Measurements from ENCODE around the gene DOCK2. TPM values are rescaled to one million over a fixed set of nuclear protein-coding genes. Genes with fewer than 3 reads are reported as not detected.

DOCK2 gene
- total and polyA plus RNA-seq, 12 donors: 3.3 to 59.5 (median 21.0) TPM

GRCh38 chr5:169691471-169691870, 54.4 kb downstream of the DOCK2 start:
- 29 to 49% (median 45%) methylated on average over 1 of the region's 1 CpG for WGBS, 4 donors
- Histone ChIP-seq H3K36me3 (replicated peaks in 1 of 2) (no peaks in the 10 kb centered on the region), H3K4me1 (replicated peaks in 1 of 2) (no peaks in the 10 kb centered on the region), H3K9me3 (replicated peaks in 1 of 3) (no peaks in the 10 kb centered on the region), H3K27me3 (no peaks in the 10 kb centered on the region), H3K27ac (no peak overlapping the region), H3K4me3 (no peak overlapping the region)
- intact Hi-C loops (cut with DNase I): no loop called here
- TF ChIP-seq POLR2A (IDR thresholded peaks at IDR 0.05) (no peak), CTCF (IDR thresholded peaks at IDR 0.05) (no peak)
- DNase-seq: no peak

GRCh38 chr5:169694091-169694625, 57.1 kb downstream of the DOCK2 start:
- Histone ChIP-seq H3K9me3 (replicated peaks in 1 of 3) (no peaks in the 10 kb centered on the region), H3K27me3 (no peaks in the 10 kb centered on the region), H3K27ac (no peak overlapping the region), H3K36me3 (replicated peaks in 1 of 2) (peaks cover 0 to 5% of the 10 kb centered on the region in 2 donors), H3K4me3 (no peak overlapping the region), H3K4me1 (replicated peaks in 1 of 2) (no peaks in the 10 kb centered on the region)
- no peak for DNase-seq
- TF ChIP-seq CTCF (IDR thresholded peaks at IDR 0.05) (no peak), POLR2A (IDR thresholded peaks at IDR 0.05) (no peak)
- intact Hi-C loops (cut with DNase I): no loop called here
- 81 to 89% (median 87%) methylated on average over 3 of the region's 3 CpGs for WGBS, 4 donors

GRCh38 chr5:169695025-169695625, 58.0 kb downstream of the DOCK2 start:
- no peak for DNase-seq
- Histone ChIP-seq H3K4me3 (no peak overlapping the region), H3K9me3 (replicated peaks in 1 of 3) (no peaks in the 10 kb centered on the region), H3K36me3 (replicated peaks in 1 of 2) (peaks cover 0 to 5% of the 10 kb centered on the region in 2 donors), H3K4me1 (replicated peaks in 1 of 2) (no peaks in the 10 kb centered on the region), H3K27ac (no peak overlapping the region), H3K27me3 (no peaks in the 10 kb centered on the region)
- intact Hi-C loops (cut with DNase I): no loop called here
- WGBS, 4 donors: 59 to 83% (median 78%) methylated on average over 6 of the region's 6 CpGs
- TF ChIP-seq CTCF (IDR thresholded peaks at IDR 0.05) (no peak), POLR2A (IDR thresholded peaks at IDR 0.05) (no peak)

- 31 to 44% (median 41%) methylated on average over 8 of the region's 8 CpGs for WGBS, 4 donors
- H3K4me3 ChIP-seq: no peak overlapping the region
- no peak for TF ChIP-seq CTCF (IDR thresholded peaks at IDR 0.05)
- no peak for TF ChIP-seq POLR2A (IDR thresholded peaks at IDR 0.05)
- H3K9me3 ChIP-seq (replicated peaks in 1 of 3): no peaks in the 10 kb centered on the region
- DNase-seq: no peak
- no peaks in the 10 kb centered on the region for H3K27me3 ChIP-seq
- no peak overlapping the region for H3K27ac ChIP-seq
- peaks cover 0 to 5% of the 10 kb centered on the region in 2 donors for H3K36me3 ChIP-seq (replicated peaks in 1 of 2)
- H3K4me1 ChIP-seq (replicated peaks in 1 of 2): no peaks in the 10 kb centered on the region
- intact Hi-C loops (cut with DNase I): no loop called here
These were observed 58.9 kb downstream of the DOCK2 start for GRCh38 chr5:169695919-169696490.

All from adrenal gland (tissue), 12 donors.